GM20000 (cell line): ENCODE data around the gene VGLL2.

Experiments used
- DNase-seq: peaks from one replicate; pipeline ENCODE4 v3.0.0; 2012; ENCODE audit warnings: low spot score
- TF ChIP-seq, protein P1 (sequence below): IDR thresholded peaks from 2 replicates; pipeline ENCODE4 v1.5.1; 2012; ENCODE audit warnings: mild to moderate bottlenecking, control low read depth; ENCODE audit errors: extremely low read depth, missing control alignments

Gene VGLL2, protein sequence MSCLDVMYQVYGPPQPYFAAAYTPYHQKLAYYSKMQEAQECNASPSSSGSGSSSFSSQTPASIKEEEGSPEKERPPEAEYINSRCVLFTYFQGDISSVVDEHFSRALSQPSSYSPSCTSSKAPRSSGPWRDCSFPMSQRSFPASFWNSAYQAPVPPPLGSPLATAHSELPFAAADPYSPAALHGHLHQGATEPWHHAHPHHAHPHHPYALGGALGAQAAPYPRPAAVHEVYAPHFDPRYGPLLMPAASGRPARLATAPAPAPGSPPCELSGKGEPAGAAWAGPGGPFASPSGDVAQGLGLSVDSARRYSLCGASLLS

GRCh38 chr6:117265410-117266256, at the start of gene VGLL2:
TSS of gene VGLL2 (plus strand) at chr6:117265558. CDS start at chr6:117265764, 206 bp downstream.
- TF ChIP-seq, protein P1, sequence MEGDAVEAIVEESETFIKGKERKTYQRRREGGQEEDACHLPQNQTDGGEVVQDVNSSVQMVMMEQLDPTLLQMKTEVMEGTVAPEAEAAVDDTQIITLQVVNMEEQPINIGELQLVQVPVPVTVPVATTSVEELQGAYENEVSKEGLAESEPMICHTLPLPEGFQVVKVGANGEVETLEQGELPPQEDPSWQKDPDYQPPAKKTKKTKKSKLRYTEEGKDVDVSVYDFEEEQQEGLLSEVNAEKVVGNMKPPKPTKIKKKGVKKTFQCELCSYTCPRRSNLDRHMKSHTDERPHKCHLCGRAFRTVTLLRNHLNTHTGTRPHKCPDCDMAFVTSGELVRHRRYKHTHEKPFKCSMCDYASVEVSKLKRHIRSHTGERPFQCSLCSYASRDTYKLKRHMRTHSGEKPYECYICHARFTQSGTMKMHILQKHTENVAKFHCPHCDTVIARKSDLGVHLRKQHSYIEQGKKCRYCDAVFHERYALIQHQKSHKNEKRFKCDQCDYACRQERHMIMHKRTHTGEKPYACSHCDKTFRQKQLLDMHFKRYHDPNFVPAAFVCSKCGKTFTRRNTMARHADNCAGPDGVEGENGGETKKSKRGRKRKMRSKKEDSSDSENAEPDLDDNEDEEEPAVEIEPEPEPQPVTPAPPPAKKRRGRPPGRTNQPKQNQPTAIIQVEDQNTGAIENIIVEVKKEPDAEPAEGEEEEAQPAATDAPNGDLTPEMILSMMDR, result no peak
- peak; percentile 44 for DNase-seq

GRCh38 chr6:117222861-117223260, 42.5 kb upstream of the VGLL2 start:
- TF ChIP-seq, protein P1, result no peak
- DNase-seq, result no peak

GRCh38 chr6:117226778-117227177, 38.6 kb upstream of the VGLL2 start:
- DNase-seq, result no peak
- TF ChIP-seq, protein P1, result no peak

GRCh38 chr6:117227245-117227962, 38.0 kb upstream of the VGLL2 start:
- TF ChIP-seq, protein P1, result no peak
- no peak for DNase-seq

DNA sequence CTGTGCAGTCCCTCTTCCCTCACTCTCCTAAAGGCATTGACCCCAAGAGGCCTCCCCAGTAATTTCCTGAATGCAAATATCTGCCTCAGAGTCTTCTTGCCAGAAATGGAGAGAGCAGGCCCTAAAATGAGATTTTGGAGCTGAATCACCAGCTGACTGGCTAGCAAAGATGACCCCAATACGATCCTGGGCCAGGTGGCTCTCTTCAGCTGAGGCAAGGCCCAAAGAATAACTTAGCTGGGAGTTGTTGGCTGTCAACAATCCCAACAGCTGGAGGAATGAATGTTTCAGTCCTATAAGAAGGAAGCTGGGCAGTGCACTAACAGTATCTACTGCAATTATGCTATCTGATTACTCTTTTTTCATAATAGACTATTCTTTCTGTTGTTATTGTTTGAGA, 37.2 kb upstream of the VGLL2 start:
- TF ChIP-seq, protein P1, result no peak
- DNase-seq, result no peak

GRCh38 chr6:117229870-117230269, 35.5 kb upstream of the VGLL2 start:
- DNase-seq, result no peak
- TF ChIP-seq, protein P1, result no peak

DNA sequence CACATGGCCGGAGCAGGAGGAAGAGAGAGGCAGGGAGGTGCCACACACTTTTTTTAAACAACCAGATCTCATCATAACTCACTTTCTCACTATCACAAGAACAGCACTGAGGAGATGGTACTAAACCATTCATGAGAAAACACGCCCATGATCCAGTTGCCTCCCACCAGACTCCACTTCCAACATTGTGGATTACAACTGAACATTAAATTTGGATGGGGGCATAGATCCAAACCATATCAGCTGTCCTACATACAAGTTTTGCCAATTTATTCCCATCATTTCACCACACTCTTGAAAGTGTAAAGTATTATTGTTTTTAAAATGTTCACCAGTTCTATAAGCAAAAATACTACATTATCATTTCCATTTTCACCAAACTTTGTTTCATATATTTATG, 33.9 kb upstream of the VGLL2 start:
- TF ChIP-seq, protein P1, result no peak
- DNase-seq, result no peak
